T-cell (primary cell): ENCODE measurements around the gene HELZ. TPM values are rescaled to one million over a fixed set of nuclear protein-coding genes. Genes with fewer than 3 reads are reported as not detected.

Source experiments
- ATAC-seq, 4 experiments: fragments of 200-7000 bp in 3 of 4; fragments of 150-1000 bp in 1 of 4; cut with Tn5 transposase; replicated peaks in 1 of 4; 1 replicate in 3 of 4; 2 replicates in 1 of 4; pipeline ENCODE4 v1.10.0; 2021; ENCODE audit warnings: moderate library complexity in 3 of 4, mild to moderate bottlenecking in 2 of 4, moderate number of reproducible peaks in 1 of 4
- CTCF ChIA-PET, 2 donors: fragments of 300-600 bp; sonication (Branson Sonifier 250); formaldehyde crosslinking; loops; one replicate each; lab custom pipeline; 2022; ENCODE audit warnings: antibody characterized with exemption in 2 of 2; lab: Charles Lee
- POLR2A ChIA-PET, 2 donors: fragments of 300-600 bp; sonication (Branson Sonifier 250); formaldehyde crosslinking; loops; one replicate each; lab custom pipeline; 2022; ENCODE audit warnings: antibody characterized with exemption in 2 of 2; lab: Charles Lee
- DNase-seq, 35 experiments: peaks; one replicate each; pipeline versions ENCODE4 v3.0.0 to v3.0.0-alpha.2; 2013 to 2023
- H3K27ac ChIP-seq: one replicate; pipeline ENCODE4 v1.5.1; 2013; ENCODE audit warnings: low read length
- H3K27me3 ChIP-seq, 2 experiments: replicated peaks in 1 of 2; 1 replicate in 1 of 2; 2 replicates in 1 of 2; pipeline versions ENCODE4 v1.6.1 to v1.7.0; 2013; ENCODE audit warnings: low read length in 1 of 2, mixed read lengths in 1 of 2; ENCODE audit not compliant: control insufficient read depth in 2 of 2, insufficient read depth in 2 of 2; ENCODE audit errors: extremely low read depth in 1 of 2
- H3K36me3 ChIP-seq, 2 donors: 1 replicate in 1 of 2; 2 replicates in 1 of 2; pipeline versions ENCODE4 v1.6.1 to v1.7.0; 2013; ENCODE audit warnings: low read length in 1 of 2; ENCODE audit not compliant: control insufficient read depth in 2 of 2, insufficient read depth in 1 of 2; ENCODE audit errors: extremely low read depth in 1 of 2
- H3K4me1 ChIP-seq, 2 experiments: 1 replicate in 1 of 2; 2 replicates in 1 of 2; pipeline versions ENCODE4 v1.6.1 to v1.7.0; 2013; ENCODE audit warnings: low read length in 2 of 2, mixed read lengths in 1 of 2; ENCODE audit not compliant: insufficient read depth in 2 of 2, control insufficient read depth in 1 of 2; ENCODE audit errors: extremely low read depth in 1 of 2
- H3K4me3 ChIP-seq, 2 donors: 1 replicate in 1 of 2; 2 replicates in 1 of 2; pipeline versions ENCODE4 v1.5.1 to v1.7.0; 2013; ENCODE audit warnings: mild to moderate bottlenecking in 2 of 2, low read length in 1 of 2, moderate library complexity in 1 of 2; ENCODE audit not compliant: control insufficient read depth in 1 of 2; ENCODE audit errors: extremely low read depth in 1 of 2
- H3K9me3 ChIP-seq: 2 replicates; pipeline ENCODE4 v1.7.0; 2013
- H3K27ac Mint-ChIP-seq, 2 donors: one replicate each; pipeline ENCODE4 v1.8.0; 2020 to 2021; ENCODE audit warnings: mild to moderate bottlenecking in 2 of 2, mixed read lengths in 2 of 2
- H3K27me3 Mint-ChIP-seq, 2 donors: one replicate each; pipeline ENCODE4 v1.8.0; 2021 to 2022; ENCODE audit warnings: mixed read lengths in 2 of 2
- H3K36me3 Mint-ChIP-seq: one replicate; pipeline ENCODE4 v1.8.0; 2021; ENCODE audit warnings: mixed read lengths
- H3K4me1 Mint-ChIP-seq, 3 donors: one replicate each; pipeline ENCODE4 v1.8.0; 2020 to 2022; ENCODE audit warnings: mixed read lengths in 3 of 3, mild to moderate bottlenecking in 1 of 3
- H3K4me3 Mint-ChIP-seq, 3 donors: one replicate each; pipeline ENCODE4 v1.8.0; 2020 to 2022; ENCODE audit warnings: mild to moderate bottlenecking in 3 of 3, mixed read lengths in 3 of 3, moderate library complexity in 3 of 3
- H3K9me3 Mint-ChIP-seq, 3 donors: one replicate each; pipeline ENCODE4 v1.8.0; 2020 to 2022; ENCODE audit warnings: mixed read lengths in 3 of 3
- WGBS: methylation state at CpG from one replicate; pipeline ENCODE4 v1.1.5; 2013; ENCODE audit warnings: missing lambda C conversion rate; ENCODE audit not compliant: insufficient coverage; 5-methylcytosine and 5-hydroxymethylcytosine counted together
- total RNA-seq, 35 experiments: library from RNA in 6 of 35; stranded (reverse) in 6 of 35; fragments of 120-200 nt in 1 of 35; gene quantifications; one replicate each; pipeline versions ENCODE4 v1.2.1 to v1.2.4 and lab custom pipeline; 2013 to 2026

Gene HELZ
- total RNA-seq, 5 donors from 2014 or later (not counting 1 experiment from before 2014, with no cell fraction given) = 76.0 to 115 (median 91.6) TPM

DNA sequence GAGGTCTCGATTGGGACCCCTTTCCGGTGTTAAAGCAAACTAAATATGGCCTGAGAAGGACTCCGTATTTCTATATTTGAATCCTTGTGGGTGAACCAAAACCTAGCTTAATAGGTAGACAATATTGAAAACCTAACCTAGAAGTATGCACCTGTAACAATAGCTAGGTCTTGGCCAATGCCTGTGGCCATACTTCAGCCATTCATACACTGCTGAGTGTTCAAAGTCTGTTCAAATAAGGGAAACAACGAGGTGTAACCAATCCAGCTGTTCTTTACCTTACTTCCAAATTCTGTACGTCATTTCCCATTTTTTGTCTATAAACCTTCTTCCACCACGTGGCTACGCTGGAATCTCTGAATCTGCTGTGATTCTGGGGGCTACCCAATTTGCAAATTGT is 34.1 kb upstream of the HELZ start:
- H3K9me3 ChIP-seq = no peaks in the 10 kb centered on the region
- ATAC-seq = no peak
- no peaks in the 10 kb centered on the region for H3K4me1 ChIP-seq
- Mint-ChIP-seq H3K27me3 (no peaks in the 10 kb centered on the region), H3K36me3 (no peaks in the 10 kb centered on the region), H3K27ac (no peak overlapping the region), H3K4me3 (no peak overlapping the region), H3K4me1 (no peaks in the 10 kb centered on the region), H3K9me3 (no peaks in the 10 kb centered on the region)
- peaks cover 0 to 2% of the 10 kb centered on the region in 2 experiments for H3K27me3 ChIP-seq
- DNase-seq = no peak
- H3K27ac ChIP-seq = no peak overlapping the region
- H3K4me3 ChIP-seq = no peak overlapping the region
- ChIA-PET POLR2A (no interaction called here), CTCF (interaction anchor here in 1 of 2 donors (0.6 kb wide), 1 partner anchor 366 kb away, joined by 3 read pairs; no protein-coding TSS in a partner anchor)
- H3K36me3 ChIP-seq = no peaks in the 10 kb centered on the region
- 72% methylated on average over 4 of the region's 7 CpGs for WGBS

DNA sequence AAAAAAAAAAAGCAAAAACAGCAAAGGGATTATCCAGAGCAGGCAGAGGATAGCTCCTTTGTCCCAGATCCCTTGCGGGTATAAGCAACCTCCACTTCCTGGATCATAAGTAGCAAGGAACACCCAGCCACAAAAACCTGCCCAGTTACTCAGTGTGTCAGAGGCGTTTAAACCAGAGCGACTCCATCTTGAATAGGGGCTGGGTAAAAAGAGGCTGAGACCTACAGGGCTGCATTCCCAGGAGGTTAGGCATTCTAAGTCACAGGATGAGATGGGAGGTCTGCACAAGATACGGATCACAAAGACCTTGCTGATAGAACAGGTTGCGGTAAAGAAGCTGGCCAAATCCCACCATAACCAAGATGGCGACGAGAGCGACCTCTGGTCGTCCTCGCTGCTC is 33.4 kb upstream of the HELZ start:
- no peaks in the 10 kb centered on the region for H3K27me3 Mint-ChIP-seq
- no peaks in the 10 kb centered on the region for H3K4me1 Mint-ChIP-seq
- WGBS = 97% methylated on average over 5 of the region's 10 CpGs
- H3K27ac ChIP-seq = no peak overlapping the region
- H3K36me3 Mint-ChIP-seq = no peaks in the 10 kb centered on the region
- DNase-seq (no peak), ATAC-seq (no peak)
- CTCF ChIA-PET = interaction anchor here in 1 of 2 donors (0.6 kb wide), 1 partner anchor 16 kb away, joined by 4 read pairs; no protein-coding TSS in a partner anchor
- H3K27ac Mint-ChIP-seq = no peak overlapping the region
- H3K9me3 Mint-ChIP-seq = no peaks in the 10 kb centered on the region
- no peaks in the 10 kb centered on the region for H3K9me3 ChIP-seq
- H3K4me1 ChIP-seq = no peaks in the 10 kb centered on the region
- POLR2A ChIA-PET = no interaction called here
- no peak overlapping the region for H3K4me3 Mint-ChIP-seq
- peaks cover 0 to 2% of the 10 kb centered on the region in 2 experiments for H3K27me3 ChIP-seq
- H3K36me3 ChIP-seq = no peaks in the 10 kb centered on the region
- H3K4me3 ChIP-seq = no peak overlapping the region

DNA sequence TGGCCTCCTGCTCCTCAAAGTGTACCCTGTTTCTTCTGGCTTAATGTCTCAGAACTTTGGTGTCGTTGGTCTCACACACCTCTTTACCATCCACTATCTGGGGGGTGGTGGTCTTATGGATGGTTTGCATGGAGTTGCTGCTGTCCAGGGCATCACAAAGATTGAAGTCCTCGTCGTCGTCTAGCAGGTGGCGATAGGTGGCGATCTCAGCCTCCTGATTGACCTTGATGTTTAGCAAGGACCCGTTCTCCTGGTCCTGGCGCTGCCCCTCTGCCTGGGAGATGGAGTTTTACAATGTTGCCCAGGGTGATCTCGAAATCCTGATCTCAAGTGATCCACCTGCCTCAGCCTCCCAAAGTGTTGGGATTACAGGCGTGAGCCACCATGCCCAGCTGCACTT is 31.1 kb upstream of the HELZ start:
- 87% methylated on average over 8 of the region's 10 CpGs for WGBS
- H3K27me3 Mint-ChIP-seq = no peaks in the 10 kb centered on the region
- no peak for ATAC-seq
- H3K4me3 Mint-ChIP-seq = no peak overlapping the region
- no peak overlapping the region for H3K27ac Mint-ChIP-seq
- CTCF ChIA-PET = no interaction called here
- POLR2A ChIA-PET = no interaction called here
- H3K27ac ChIP-seq = no peak overlapping the region
- H3K27me3 ChIP-seq = peaks cover 0 to 2% of the 10 kb centered on the region in 2 experiments
- no peaks in the 10 kb centered on the region for H3K9me3 ChIP-seq
- no peaks in the 10 kb centered on the region for H3K4me1 ChIP-seq
- no peaks in the 10 kb centered on the region for H3K9me3 Mint-ChIP-seq
- no peaks in the 10 kb centered on the region for H3K36me3 ChIP-seq
- peaks cover 0 to 2% (median 0%) of the 10 kb centered on the region in 3 donors for H3K4me1 Mint-ChIP-seq
- no peaks in the 10 kb centered on the region for H3K36me3 Mint-ChIP-seq
- H3K4me3 ChIP-seq = no peak overlapping the region
- DNase-seq = no peak

DNA sequence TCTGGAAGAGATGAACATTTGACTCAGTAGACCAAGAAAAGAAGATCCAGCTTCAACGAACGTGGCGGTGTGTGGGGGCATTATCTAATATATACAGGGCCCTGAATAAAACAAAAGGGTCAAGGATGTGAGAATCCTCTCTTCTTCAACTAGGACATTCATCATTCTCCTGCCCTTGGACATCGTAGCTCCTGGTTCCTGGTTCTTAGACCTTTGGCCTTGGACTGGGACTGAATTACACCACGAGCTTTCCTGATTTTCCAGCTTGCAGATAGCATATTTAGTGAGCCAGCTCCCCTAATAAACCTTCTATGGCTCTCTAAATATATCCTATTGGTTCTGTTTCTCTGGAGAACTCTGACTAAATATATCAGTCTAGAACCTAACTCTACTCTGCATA is 29.5 kb upstream of the HELZ start:
- Mint-ChIP-seq H3K4me3 (no peak overlapping the region), H3K27me3 (no peaks in the 10 kb centered on the region), H3K36me3 (no peaks in the 10 kb centered on the region), H3K27ac (no peak overlapping the region), H3K4me1 (peaks cover 0 to 2% (median 0%) of the 10 kb centered on the region in 3 donors), H3K9me3 (no peaks in the 10 kb centered on the region)
- WGBS = no CpG with 5 or more reads among the region's 5 CpGs
- ATAC-seq (no peak), DNase-seq (no peak)
- Histone ChIP-seq H3K27me3 (peaks cover 0 to 2% of the 10 kb centered on the region in 2 experiments), H3K36me3 (no peaks in the 10 kb centered on the region), H3K9me3 (no peaks in the 10 kb centered on the region), H3K4me1 (no peaks in the 10 kb centered on the region), H3K4me3 (no peak overlapping the region), H3K27ac (no peak overlapping the region)
- ChIA-PET POLR2A (interaction anchor here in 1 of 2 donors (0.6 kb wide), 1 partner anchor 1078 kb away, joined by 4 read pairs; no protein-coding TSS in a partner anchor), CTCF (interaction anchor here in 1 of 2 donors (0.6 to 1.0 kb wide), 2 partner anchors 16 to 53 kb away, joined by 4 to 5 read pairs; no protein-coding TSS in a partner anchor)

DNA sequence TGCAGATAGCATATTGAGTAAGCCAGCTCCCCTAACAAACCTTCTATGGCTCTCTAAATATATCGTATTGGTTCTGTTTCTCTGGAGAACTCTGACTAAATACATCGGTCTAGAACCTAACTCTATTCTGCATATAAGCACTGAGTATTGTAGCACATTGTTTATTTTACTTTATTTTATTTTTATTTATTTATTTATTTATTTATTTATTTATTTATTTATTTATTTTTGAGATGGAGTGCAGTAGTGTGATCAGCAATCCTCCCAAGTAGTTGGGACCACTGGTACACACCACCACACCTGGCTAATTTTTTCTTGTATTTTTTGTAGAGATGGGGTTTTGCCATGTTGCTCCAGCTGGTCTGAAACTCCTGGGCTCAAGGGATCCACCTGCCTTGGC is 28.9 kb upstream of the HELZ start:
- no peak overlapping the region for H3K27ac ChIP-seq
- no peak for DNase-seq
- Mint-ChIP-seq H3K4me1 (peaks cover 0 to 2% (median 0%) of the 10 kb centered on the region in 3 donors), H3K9me3 (no peaks in the 10 kb centered on the region), H3K4me3 (no peak overlapping the region), H3K27ac (no peak overlapping the region), H3K27me3 (no peaks in the 10 kb centered on the region), H3K36me3 (no peaks in the 10 kb centered on the region)
- ChIA-PET CTCF (interaction anchor here (0.6 to 1.0 kb wide), 2 partner anchors 36 to 53 kb away, joined by 3 to 4 read pairs; no protein-coding TSS in a partner anchor), POLR2A (no interaction called here)
- no peaks in the 10 kb centered on the region for H3K9me3 ChIP-seq
- no peaks in the 10 kb centered on the region for H3K4me1 ChIP-seq
- H3K27me3 ChIP-seq = peaks cover 0 to 2% of the 10 kb centered on the region in 2 experiments
- no peak for ATAC-seq
- no peak overlapping the region for H3K4me3 ChIP-seq
- no peaks in the 10 kb centered on the region for H3K36me3 ChIP-seq
- no CpG with 5 or more reads among the region's 2 CpGs for WGBS

DNA sequence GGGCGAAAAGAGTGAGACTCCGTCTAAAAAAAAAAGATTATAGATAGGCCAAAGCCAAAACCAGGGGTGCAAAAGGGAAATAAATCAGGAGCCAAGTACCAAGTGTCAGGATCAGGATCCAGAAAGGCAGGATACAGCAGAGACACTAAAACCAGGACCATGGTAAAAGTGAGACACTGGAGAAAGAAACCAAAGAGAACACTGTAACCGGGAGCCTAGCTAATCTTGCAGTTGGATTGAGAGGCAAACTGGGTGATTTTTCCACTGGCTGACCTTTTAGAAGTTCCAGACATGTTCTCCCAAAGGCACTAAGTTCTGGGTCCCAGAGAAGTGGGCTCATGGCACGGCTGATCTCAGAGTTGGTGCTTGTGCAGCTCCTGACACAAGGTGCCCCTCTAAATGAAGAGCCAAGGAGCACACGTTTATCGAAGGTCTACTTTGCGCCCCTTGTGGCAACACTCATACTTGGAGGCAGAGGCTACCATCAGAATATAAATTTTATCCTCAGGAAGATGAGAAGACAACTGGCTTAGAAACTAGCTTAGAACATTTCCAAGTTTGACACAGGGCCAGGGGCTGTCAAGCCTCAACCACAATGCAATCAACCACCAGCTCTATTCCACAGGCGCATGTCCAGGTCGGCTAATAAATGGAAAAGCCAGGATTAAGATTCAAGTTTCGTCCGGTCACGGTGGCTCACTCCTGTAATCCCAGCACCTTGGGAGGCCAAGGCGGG is 27.5 kb upstream of the HELZ start:
- Mint-ChIP-seq H3K27ac (no peak overlapping the region), H3K4me3 (no peak overlapping the region), H3K4me1 (peaks cover 0 to 2% (median 0%) of the 10 kb centered on the region in 3 donors), H3K27me3 (no peaks in the 10 kb centered on the region), H3K9me3 (no peaks in the 10 kb centered on the region), H3K36me3 (no peaks in the 10 kb centered on the region)
- CTCF ChIA-PET = interaction anchor here (1.0 to 1.2 kb wide), 2 partner anchors 52 to 71 kb away, joined by 3 read pairs; no protein-coding TSS in a partner anchor
- no peaks in the 10 kb centered on the region for H3K36me3 ChIP-seq
- no peaks in the 10 kb centered on the region for H3K9me3 ChIP-seq
- DNase-seq (peak in 4 of 35 experiments; percentile 6 to 40 (median 16)), ATAC-seq (no peak)
- no peak overlapping the region for H3K4me3 ChIP-seq
- 84% methylated on average over 11 of the region's 13 CpGs for WGBS
- H3K4me1 ChIP-seq = no peaks in the 10 kb centered on the region
- POLR2A ChIA-PET = interaction anchor here in 1 of 2 donors (0.9 kb wide), 1 partner anchor 11 kb away, joined by 6 read pairs; no protein-coding TSS in a partner anchor
- no peaks in the 10 kb centered on the region for H3K27me3 ChIP-seq
- H3K27ac ChIP-seq = no peak overlapping the region
